GM12875 (cell line): ENCODE data around the gene KIF20A.
"Not testable (repeated sequence)": the region's sequence is repeated elsewhere in the genome, so short reads cannot be mapped to it uniquely, and the experiment has no call there.

Experiments used
- H3K4me3 ChIP-seq: one replicate; pipeline ENCODE4 v1.5.1; 2011; ENCODE audit warnings: low read depth, low read length, control low read depth
- TF ChIP-seq, protein P1 (sequence below): IDR thresholded peaks from 2 replicates; pipeline ENCODE4 v1.5.1; 2011; ENCODE audit warnings: low read depth, mild to moderate bottlenecking, control low read depth, inconsistent platforms, low read length, moderate library complexity, borderline replicate concordance; ENCODE audit not compliant: insufficient read depth

The KIF20A gene

GRCh38 chr5:138141734-138142133 is 37.2 kb upstream of the KIF20A start:
- TF ChIP-seq, protein P1, sequence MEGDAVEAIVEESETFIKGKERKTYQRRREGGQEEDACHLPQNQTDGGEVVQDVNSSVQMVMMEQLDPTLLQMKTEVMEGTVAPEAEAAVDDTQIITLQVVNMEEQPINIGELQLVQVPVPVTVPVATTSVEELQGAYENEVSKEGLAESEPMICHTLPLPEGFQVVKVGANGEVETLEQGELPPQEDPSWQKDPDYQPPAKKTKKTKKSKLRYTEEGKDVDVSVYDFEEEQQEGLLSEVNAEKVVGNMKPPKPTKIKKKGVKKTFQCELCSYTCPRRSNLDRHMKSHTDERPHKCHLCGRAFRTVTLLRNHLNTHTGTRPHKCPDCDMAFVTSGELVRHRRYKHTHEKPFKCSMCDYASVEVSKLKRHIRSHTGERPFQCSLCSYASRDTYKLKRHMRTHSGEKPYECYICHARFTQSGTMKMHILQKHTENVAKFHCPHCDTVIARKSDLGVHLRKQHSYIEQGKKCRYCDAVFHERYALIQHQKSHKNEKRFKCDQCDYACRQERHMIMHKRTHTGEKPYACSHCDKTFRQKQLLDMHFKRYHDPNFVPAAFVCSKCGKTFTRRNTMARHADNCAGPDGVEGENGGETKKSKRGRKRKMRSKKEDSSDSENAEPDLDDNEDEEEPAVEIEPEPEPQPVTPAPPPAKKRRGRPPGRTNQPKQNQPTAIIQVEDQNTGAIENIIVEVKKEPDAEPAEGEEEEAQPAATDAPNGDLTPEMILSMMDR = no peak
- H3K4me3 ChIP-seq = no peak overlapping the region

DNA sequence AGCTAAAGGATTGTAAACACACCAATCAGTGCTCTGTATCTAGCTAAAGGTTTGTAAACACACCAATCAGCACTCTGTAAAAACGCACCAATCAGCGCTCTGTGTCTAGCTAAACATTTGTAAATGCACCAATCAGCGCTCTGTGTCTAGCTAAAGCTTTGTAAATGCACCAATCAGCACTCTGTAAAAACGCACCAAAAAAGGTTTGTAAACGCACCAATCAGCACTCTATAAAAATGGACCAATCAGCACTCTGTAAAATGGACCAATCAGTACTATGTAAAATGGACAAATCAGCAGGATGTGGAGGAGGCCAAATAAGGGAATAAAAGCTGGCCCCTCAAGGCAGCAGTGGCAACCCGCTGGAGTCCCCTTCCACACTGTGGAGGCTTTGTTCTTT is 35.3 kb upstream of the KIF20A start:
- H3K4me3 ChIP-seq = not testable (repeated sequence)

DNA sequence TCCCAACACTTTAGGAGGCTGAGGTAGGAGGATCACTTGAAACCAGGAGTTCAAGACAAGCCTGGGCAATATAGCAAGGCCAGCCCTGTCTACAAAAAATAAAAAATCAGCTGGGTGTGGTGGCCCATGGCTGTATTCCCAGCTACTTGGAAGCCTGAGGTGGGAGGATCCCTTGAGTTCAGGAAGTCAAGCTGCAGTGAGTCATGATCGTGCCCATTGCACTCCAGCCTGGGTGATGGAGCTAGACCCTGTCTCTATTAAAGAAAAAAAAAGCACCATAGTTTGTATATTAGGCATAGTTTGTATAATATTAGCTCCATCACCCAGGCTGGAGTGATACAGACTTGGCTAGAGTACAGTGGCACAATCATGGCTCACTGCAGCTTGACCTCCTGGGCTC is 30.1 kb upstream of the KIF20A start:
- TF ChIP-seq, protein P1 = no peak

GRCh38 chr5:138149530-138149929 is 29.4 kb upstream of the KIF20A start:
- TF ChIP-seq, protein P1 = no peak
- no peak overlapping the region for H3K4me3 ChIP-seq

More for the DNA sequence above, 30.1 kb upstream of the KIF20A start:
- H3K4me3 ChIP-seq = no peak overlapping the region

DNA sequence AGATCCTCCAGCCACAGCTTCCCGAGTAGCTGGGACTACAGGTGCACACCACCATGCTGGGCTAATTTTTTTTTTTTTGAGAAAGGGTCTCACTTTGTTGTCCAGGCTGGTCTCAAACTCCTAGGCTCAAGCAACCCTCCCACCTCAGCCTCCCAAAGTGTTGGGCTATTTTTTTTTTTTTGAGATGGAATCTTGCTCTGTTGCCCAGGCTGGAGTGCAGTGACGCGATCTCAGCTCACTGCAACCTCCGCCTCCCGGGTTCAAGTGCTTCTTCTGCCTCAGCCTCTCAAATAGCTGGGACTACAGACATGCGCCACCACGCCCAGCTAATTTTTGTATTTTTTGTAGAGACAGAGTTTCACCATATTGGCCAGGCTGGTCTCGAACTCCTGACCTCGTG is 22.9 kb upstream of the KIF20A start:
- not testable (repeated sequence) for H3K4me3 ChIP-seq

- no peak overlapping the region for H3K4me3 ChIP-seq
- TF ChIP-seq, protein P1 = no peak
Measured at GRCh38 chr5:138157626-138158025, 21.3 kb upstream of the KIF20A start.

GRCh38 chr5:138159666-138160065 is 19.2 kb upstream of the KIF20A start:
- TF ChIP-seq, protein P1 = no peak
- H3K4me3 ChIP-seq = no peak overlapping the region

DNA sequence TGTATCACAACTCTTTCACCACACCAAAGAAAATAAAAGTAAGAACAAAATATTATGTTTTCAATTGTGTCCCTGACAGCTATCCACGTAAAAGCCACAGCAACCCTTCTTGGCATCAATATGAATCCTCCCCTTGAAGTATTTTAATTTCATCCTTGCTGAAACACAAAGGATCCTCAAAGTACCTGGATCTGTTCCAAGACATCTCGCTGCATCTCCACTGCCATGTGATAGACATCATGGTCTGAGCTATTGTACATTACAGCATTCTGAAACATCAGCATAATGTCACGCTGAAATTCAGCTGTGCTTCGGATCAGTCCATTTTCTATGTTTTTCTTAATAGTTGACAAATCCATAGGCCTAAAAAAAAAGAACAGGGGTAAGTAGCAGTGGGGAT is 18.2 kb upstream of the KIF20A start:
- TF ChIP-seq, protein P1 = no peak
- no peak overlapping the region for H3K4me3 ChIP-seq
